ENCODE results near the gene MRPS18B. TPM values are rescaled to one million over a fixed set of nuclear protein-coding genes. Genes with fewer than 3 reads are reported as not detected.
"Not testable (repeated sequence)": the region's sequence is repeated elsewhere in the genome, so short reads cannot be mapped to it uniquely, and the experiment has no call there.

MRPS18B gene
- total RNA-seq, 1 experiment from 2014 or later = 72.6 TPM

GRCh38 chr6:30641048-30641447, 23.4 kb downstream of the MRPS18B start:
- DNase-seq (ENCODE audit: low spot score) = no peak

- no peak for DNase-seq (ENCODE audit: low spot score)
Observed at GRCh38 chr6:30643656-30644055, 26.0 kb downstream of the MRPS18B start.

- no peak for DNase-seq (ENCODE audit: low spot score)
Observed at GRCh38 chr6:30644769-30645168, 27.1 kb downstream of the MRPS18B start.

- no peak for DNase-seq (ENCODE audit: low spot score)
Observed at GRCh38 chr6:30645989-30646388, 28.3 kb downstream of the MRPS18B start.

- peak; percentile 91 for DNase-seq (ENCODE audit: low spot score)
Observed at GRCh38 chr6:30646450-30647241, 29.0 kb downstream of the MRPS18B start, which contains the start of gene C6orf136. TSS of gene C6orf136 (plus strand) at chr6:30647133. CDS start at chr6:30647232, 99 bp downstream.

GRCh38 chr6:30647242-30648116, 29.8 kb downstream of the MRPS18B start:
- DNase-seq (ENCODE audit: low spot score) = peak; percentile 49

- DNase-seq (ENCODE audit: low spot score) = no peak
Observed at GRCh38 chr6:30651143-30651542, 33.5 kb downstream of the MRPS18B start.

- DNase-seq (ENCODE audit: low spot score) = no peak
Observed at GRCh38 chr6:30654798-30655742, 37.4 kb downstream of the MRPS18B start.

- no peak for DNase-seq (ENCODE audit: low spot score)
Observed at GRCh38 chr6:30655743-30656094, 38.1 kb downstream of the MRPS18B start.

GRCh38 chr6:30656513-30656912, 38.9 kb downstream of the MRPS18B start:
- no peak for DNase-seq (ENCODE audit: low spot score)

GRCh38 chr6:30657454-30657853, 39.8 kb downstream of the MRPS18B start:
- DNase-seq (ENCODE audit: low spot score) = no peak

- not testable (repeated sequence) for DNase-seq (ENCODE audit: low spot score)
Observed at GRCh38 chr6:30657922-30658321, 40.3 kb downstream of the MRPS18B start.

- no peak for DNase-seq (ENCODE audit: low spot score)
Observed at GRCh38 chr6:30664994-30665767, 47.5 kb downstream of the MRPS18B start.

GRCh38 chr6:30666300-30666699, 48.7 kb downstream of the MRPS18B start:
- not testable (repeated sequence) for DNase-seq (ENCODE audit: low spot score)

GRCh38 chr6:30670760-30671527, 53.3 kb downstream of the MRPS18B start:
- no peak for DNase-seq (ENCODE audit: low spot score)

GRCh38 chr6:30672445-30673253, 55.0 kb downstream of the MRPS18B start, which contains the start of gene DHX16:
TSS of gene DHX16 (minus strand) at chr6:30673006. CDS start at chr6:30672841, 165 bp downstream.
- DNase-seq (ENCODE audit: low spot score) = peak; percentile 94

Data from H4 (cell line).